GM03348 (cell line): Measurements from ENCODE around the gene C2CD4C.
"Not testable (repeated sequence)": the region's sequence is repeated elsewhere in the genome, so short reads cannot be mapped to it uniquely, and the experiment has no call there.

Source experiments
- DNase-seq: peaks from one replicate; pipeline ENCODE4 v3.0.0; 2012; ENCODE audit warnings: low spot score

C2CD4C gene

DNA sequence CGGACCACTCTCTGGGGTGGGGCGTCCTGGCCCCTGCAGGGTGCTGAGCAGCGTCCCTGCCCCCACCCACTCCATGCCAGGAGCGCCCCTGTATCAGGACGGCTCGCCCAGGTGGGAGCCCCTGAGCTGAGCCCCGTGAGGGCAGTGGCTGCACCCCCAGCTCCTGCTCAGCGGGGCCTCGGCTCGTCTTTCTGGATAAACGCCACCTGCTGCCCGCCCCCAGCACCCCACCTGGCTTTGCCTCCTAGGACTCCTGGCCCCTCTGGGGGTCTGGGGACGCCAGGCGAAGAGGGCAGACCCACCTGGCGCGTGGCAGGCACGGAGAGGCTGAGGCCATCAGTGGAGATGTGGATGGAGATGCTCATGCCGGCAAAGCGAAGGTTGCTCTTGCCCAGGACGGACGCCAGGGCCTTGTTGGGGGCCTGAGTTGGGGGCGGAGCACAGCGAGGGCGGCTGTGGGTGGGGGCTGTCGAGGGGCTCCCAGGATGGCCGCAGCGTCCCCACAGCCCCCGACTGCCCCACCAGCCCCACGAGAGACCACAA lies 29.5 kb upstream of the C2CD4C start:
- no peak for DNase-seq

- DNase-seq, result no peak
Measured at GRCh38 chr19:437041-437440, 28.1 kb upstream of the C2CD4C start.

DNA sequence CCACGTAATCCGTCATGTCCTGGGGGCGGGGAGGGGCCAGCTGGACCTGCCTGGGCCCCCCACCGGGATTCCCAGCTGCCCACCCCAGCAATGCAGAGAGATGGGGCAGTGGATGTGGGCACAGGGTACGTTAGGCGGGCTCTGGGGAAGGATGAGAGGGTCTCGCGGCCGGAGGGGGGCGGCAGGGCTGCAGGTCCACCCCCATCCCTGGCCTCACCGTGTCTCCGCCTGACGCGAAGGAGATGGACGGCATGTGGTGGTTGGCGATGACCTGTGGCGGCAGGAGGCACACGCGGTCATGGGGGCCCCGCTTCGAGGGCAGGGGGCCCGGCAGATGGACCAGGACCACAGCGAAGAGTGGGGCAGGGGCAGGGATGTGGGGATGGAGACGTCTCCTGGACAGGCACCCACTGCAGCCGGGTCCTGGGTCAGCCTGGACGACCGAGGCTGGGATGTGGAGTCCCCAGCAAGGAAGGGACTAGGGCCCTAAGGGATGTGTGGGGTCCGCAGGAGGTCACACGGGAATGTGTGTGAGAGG lies 27.5 kb upstream of the C2CD4C start:
- no peak for DNase-seq

- no peak for DNase-seq
Measured at GRCh38 chr19:435707-436412, 26.9 kb upstream of the C2CD4C start.

- DNase-seq, result no peak
Measured at GRCh38 chr19:435056-435706, 26.2 kb upstream of the C2CD4C start.

- no peak for DNase-seq
Measured at GRCh38 chr19:434152-434960, 25.4 kb upstream of the C2CD4C start.

- no peak for DNase-seq
Measured at GRCh38 chr19:430701-431100, 21.8 kb upstream of the C2CD4C start.

DNA sequence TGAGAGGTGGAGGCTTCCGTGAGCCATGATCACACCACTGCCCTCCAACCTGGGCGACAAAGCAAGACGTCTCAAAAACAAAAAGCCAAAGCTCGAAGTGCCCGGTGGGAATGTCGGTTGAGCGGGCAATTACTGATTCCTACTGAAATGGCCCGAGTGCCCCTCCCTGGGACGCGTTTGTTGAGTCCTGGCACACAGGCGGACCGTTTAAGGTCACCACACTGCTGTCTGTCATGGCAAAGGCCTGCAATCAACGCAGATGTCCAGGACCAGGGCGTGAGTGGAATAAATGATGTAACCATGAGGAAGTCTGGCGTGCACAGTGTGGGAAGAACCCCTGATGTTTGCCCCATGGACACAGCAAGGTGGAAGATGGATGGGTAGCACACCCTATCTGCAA lies 19.2 kb upstream of the C2CD4C start:
- no peak for DNase-seq

DNA sequence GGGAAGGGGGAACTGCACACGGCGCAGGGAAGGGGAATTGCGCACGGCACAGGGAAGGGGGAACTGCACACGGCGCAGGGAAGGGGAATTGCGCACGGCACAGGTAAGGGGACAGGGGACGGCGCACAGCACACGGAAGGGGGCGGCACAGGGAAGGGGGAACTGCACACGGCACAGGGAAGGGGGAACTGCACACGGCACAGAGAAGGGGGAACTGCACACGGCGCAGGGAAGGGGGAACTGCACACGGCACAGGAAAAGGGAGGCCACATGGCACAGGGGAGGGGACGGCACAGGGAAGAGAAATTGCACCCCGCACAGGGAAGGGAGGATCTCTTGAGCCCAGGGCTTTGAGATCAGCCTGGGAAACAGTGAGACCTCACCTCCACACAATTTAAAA lies 18.7 kb upstream of the C2CD4C start:
- DNase-seq, result not testable (repeated sequence)

DNA sequence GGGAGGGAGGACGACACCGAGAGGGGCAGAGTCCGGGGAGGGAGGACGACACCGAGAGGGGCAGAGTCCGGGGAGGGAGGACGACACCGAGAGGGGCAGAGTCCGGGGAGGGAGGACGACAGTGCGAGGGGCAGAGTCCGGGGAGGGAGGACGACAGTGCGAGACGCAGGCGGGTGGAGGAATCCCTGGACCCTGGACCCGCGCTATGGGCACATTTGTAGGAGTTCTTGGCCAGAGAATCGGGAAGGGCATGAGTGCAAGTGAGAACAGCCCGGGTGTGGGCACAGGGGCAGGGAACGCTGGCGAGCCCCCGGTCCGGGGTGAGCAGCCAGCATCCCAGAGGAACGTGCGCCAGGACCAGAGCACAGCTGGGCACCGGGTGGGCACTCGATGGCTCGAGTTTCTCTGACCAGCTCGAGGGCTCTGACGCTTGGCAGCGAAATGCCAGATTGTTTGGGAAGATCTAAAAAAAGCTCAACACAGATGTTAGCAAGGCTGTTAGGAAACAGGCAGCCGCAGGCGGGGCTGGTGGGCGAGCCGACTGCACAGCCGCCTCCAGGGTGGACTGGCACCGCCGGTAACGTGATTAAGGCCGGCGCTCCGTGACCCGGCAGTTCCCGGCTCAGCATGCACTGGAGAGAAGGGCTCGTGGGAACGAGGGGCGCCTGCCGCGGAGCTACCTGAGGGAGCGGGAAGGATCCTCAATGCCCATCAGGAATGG lies 17.9 kb upstream of the C2CD4C start:
- no peak for DNase-seq

- DNase-seq, result no peak
Measured at GRCh38 chr19:425056-425455, 16.1 kb upstream of the C2CD4C start.

DNA sequence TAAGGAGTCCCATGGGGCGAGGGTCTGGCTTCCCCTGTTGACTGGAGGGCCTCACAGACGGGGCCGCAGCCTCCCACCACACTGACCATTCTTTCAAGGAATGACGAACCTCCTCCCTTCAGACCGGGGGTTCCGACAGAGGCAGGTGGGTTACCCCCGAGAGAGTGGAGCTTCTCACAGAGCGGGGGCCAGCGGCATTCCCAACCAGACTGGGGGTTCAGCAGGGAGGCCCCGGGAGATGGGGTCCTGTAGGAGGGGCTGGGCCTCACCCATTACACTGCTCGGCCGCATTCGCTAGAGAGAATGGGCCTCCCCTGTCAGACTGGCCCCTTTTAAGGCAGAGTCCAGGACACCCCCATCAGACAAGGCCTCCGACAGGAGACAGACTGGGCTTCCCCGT lies 15.6 kb upstream of the C2CD4C start:
- no peak for DNase-seq

DNA sequence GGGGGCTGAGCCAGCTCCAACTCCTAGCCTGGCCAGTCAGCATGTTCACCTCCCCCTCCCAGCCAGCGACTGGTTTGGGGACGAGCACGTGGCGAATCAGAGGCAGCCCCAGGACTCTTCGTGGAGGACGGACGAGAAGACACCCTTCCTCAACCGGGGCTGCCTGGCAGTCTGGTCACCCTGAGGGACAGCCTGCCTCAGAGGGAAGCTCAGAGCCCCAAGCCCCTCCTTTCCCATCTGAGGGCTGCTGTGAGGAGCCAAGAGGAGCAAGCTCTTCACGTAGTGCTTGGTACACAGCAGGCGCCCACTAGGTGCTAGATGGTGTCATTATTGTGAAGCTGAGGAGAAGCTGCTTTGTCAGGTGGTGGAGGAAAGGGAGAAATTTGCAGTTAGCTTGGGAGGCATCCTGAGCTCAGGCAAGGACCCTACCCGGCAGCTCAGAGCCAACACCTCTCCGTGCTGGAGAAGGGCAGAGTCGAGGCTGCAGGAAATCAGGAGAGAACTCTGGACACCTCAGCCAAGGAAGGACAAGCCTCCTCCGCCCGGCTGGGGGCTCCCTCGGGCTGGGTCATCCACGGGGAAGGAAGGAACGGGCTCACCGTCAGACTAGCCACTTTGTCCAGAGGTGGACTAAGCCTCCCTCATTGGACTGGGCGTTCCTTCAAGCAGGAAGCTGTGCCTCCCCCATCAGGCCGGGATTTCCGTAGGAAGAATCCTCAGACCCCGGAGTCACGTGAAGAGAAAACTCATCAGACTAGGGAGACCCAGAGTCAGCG lies 14.9 kb upstream of the C2CD4C start:
- no peak for DNase-seq

GRCh38 chr19:422917-423226 lies 13.9 kb upstream of the C2CD4C start:
- not testable (repeated sequence) for DNase-seq

GRCh38 chr19:422213-422916 lies 13.4 kb upstream of the C2CD4C start:
- DNase-seq, result no peak

DNA sequence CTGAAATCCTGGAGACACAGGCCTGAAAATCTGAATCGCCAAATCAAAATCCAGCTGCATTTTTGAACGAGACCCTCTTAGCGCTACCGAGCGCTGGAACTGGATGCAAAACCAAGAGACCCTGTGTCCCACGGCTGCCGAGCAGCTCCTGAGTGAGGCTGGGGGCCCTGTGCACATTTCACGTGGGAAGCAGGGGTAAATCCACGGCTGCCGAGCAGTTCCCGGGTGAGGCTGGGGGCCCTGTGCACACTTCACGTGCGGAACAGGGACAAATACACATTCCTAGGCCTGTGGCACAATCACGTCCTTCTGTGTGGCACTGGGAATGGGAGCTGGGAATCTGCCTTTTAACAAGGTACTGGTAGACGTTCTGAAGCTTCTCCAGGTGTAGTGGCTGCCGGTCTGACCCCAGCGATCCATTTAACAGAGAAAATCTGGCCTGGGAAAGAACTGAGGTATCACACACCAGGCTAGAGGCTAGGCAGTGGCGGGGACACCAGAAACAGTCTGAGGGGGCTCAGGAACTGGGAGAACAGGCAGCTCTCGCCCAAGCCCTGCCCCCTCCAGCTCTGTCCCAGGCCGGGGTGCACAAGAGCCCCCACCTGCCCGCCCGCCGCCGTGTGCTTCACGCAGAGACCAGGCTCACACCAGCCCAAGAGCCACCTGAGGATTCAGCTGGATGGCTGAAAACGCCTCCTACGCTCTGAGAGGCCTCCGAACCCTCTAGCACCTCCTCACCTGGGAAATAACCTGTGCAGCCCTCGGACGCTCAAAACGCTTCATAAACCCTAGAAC lies 11.0 kb upstream of the C2CD4C start:
- no peak for DNase-seq

DNA sequence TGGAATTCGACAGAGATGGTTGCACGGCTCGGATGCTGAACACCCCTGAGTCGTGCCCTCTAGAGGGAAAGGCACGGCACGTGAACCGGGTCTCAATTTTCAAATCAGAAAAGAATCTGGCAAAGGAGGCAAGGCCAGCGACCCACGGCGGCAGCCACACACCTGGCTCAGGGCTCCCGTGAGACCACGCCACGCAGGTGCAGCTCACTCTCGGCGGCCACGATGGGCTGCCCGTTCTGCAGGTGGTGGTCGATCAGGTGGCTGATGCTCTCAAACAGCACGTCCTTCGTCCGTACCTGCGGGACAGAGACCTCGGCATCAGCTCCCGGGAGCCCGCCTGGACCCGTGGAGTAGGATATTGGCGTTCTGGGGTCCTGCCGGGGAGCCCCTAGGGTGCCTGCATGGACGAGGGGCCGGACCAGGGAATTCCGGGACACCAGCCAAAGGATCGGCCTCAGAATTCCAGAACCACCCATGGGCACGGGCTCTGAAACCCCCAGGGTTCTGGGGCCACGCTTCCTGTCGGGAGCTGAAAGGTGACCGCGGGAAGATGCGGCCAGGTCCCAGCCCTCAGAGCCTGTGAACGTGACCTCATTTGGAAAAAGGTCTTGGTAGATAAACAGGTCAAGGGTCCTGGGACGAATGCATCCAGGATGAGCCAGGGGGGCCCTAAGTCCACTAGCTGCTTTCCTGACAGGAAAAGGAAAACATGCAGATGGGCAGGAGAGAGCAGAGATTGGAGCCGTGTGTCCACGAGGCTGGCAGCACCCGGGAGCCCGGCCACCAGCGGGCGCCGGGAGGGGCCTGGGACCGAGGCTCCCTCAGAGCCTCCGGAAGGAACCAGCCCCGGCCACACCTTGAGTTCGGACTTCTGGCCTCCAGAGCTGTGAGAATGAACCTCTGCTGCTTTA lies 10.1 kb upstream of the C2CD4C start:
- DNase-seq, result no peak

- no peak for DNase-seq
Measured at GRCh38 chr19:416416-416815, 7.5 kb upstream of the C2CD4C start.

DNA sequence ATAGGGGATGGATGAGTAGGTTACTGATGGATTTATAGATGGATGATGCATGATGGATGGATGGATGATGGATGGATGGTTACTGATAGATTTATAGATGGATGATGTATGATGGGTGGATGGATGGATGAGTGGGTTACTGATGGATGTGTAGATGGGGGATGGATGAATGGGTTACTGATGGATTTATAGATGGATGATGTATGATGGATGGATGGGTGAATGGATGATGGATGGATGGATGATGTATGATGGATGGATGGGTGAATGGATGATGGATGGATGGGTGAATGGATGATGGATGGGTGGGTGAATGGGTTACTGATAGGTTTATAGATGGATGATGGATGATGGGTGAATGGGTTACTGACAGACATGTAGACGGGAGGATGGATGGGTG lies 6.3 kb upstream of the C2CD4C start:
- no peak for DNase-seq
